ENCODE measurements around the gene ENPP3. TPM values are rescaled to one million over a fixed set of nuclear protein-coding genes. Genes with fewer than 3 reads are reported as not detected.
A peak's percentile ranks its signal among the peaks of the same experiment; 100 is the strongest.

The ENPP3 gene
- total and polyA plus RNA-seq, 2 of the 13 experiments (the other 11 are each of a cell fraction or from before 2014, with no cell fraction given): 40.0 to 75.4 TPM

DNA sequence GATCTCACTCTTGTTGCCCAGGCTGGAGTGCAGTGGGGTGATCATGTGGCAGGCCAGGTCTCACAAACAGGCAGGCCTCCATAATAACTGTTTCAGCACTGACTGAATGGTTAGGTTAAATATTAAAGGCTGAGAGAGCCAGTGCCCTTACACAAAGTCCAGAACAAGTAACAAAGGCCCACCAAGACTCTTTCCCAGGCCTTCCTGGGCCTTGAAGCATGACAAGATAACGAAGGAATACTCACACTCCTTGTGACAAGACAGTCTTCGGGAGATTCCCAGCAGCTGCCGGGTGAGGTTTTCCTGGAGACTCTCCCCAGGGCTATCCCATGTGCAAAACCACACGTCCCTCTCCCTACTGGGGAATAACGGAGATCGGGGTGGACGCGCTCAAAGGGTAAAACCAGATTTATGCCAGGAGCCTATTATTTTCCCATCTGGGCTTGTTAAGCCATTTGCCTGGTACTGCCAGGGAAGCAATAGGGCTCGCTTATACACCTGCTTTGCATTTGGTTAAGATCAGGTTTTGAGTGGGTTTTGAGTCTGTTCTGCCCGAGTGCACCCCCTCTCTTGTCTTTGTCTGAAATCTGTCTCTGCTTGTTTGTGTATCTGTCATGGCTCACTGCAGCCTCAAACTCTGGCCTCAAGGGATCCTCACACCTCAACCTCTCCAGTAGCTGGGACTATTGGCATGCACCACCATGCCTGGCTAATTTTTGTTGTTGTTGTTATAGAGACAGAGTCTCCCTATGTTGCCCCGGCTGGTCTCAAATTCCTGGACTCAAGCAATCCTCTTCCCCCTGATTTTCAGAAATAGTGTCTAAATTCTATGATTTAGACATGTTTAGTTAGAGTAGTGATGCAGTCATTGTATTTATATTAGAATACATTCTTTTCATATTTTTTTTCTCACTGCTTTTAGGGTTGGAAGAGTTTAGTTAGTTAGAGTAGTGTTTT, 1.4 kb upstream of the ENPP3 start (continued):
- TF ChIP-seq, protein P1, sequence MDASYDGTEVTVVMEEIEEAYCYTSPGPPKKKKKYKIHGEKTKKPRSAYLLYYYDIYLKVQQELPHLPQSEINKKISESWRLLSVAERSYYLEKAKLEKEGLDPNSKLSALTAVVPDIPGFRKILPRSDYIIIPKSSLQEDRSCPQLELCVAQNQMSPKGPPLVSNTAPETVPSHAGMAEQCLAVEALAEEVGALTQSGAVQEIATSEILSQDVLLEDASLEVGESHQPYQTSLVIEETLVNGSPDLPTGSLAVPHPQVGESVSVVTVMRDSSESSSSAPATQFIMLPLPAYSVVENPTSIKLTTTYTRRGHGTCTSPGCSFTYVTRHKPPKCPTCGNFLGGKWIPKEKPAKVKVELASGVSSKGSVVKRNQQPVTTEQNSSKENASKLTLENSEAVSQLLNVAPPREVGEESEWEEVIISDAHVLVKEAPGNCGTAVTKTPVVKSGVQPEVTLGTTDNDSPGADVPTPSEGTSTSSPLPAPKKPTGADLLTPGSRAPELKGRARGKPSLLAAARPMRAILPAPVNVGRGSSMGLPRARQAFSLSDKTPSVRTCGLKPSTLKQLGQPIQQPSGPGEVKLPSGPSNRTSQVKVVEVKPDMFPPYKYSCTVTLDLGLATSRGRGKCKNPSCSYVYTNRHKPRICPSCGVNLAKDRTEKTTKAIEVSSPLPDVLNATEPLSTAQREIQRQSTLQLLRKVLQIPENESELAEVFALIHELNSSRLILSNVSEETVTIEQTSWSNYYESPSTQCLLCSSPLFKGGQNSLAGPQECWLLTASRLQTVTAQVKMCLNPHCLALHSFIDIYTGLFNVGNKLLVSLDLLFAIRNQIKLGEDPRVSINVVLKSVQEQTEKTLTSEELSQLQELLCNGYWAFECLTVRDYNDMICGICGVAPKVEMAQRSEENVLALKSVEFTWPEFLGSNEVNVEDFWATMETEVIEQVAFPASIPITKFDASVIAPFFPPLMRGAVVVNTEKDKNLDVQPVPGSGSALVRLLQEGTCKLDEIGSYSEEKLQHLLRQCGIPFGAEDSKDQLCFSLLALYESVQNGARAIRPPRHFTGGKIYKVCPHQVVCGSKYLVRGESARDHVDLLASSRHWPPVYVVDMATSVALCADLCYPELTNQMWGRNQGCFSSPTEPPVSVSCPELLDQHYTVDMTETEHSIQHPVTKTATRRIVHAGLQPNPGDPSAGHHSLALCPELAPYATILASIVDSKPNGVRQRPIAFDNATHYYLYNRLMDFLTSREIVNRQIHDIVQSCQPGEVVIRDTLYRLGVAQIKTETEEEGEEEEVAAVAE (CRISPR knock-in tag; IDR thresholded peaks at IDR 0.05; ENCODE audit: borderline replicate concordance): peak; percentile 32; the same call in 1 of the 2 replicates
- TF ChIP-seq ZNF614 (CRISPR knock-in tag; IDR thresholded peaks at IDR 0.05; ENCODE audit: borderline replicate concordance) (0 out of 2 replicates have a peak, but pooled peaks have one; percentile 43), ISL2 (CRISPR knock-in tag; IDR thresholded peaks at IDR 0.05) (peak; percentile 43; the same call in 1 of the 2 replicates), RELA (CRISPR knock-in tag; IDR thresholded peaks at IDR 0.05) (no peak), ZNF7 (CRISPR knock-in tag; IDR thresholded peaks at IDR 0.05) (no peak; the same call in 1 of the 2 replicates), ZFP37 (CRISPR knock-in tag; IDR thresholded peaks at IDR 0.05; ENCODE audit: borderline replicate concordance) (peak; percentile 85), YEATS2 (CRISPR knock-in tag; IDR thresholded peaks at IDR 0.05; ENCODE audit: borderline replicate concordance) (peak; percentile 49; the same call in 1 of the 2 replicates), MBD4 (IDR thresholded peaks at IDR 0.05; ENCODE audit: borderline replicate concordance, low read length) (no peak), DNMT1 (CRISPR knock-in tag; IDR thresholded peaks at IDR 0.05) (no peak), DPF2 (CRISPR knock-in tag; IDR thresholded peaks at IDR 0.05; ENCODE audit: borderline replicate concordance, low read depth) (no peak)
- TF ChIP-seq, protein P2, sequence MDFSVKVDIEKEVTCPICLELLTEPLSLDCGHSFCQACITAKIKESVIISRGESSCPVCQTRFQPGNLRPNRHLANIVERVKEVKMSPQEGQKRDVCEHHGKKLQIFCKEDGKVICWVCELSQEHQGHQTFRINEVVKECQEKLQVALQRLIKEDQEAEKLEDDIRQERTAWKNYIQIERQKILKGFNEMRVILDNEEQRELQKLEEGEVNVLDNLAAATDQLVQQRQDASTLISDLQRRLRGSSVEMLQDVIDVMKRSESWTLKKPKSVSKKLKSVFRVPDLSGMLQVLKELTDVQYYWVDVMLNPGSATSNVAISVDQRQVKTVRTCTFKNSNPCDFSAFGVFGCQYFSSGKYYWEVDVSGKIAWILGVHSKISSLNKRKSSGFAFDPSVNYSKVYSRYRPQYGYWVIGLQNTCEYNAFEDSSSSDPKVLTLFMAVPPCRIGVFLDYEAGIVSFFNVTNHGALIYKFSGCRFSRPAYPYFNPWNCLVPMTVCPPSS (IDR thresholded peaks at IDR 0.05): no peak
- TF ChIP-seq, protein P3, sequence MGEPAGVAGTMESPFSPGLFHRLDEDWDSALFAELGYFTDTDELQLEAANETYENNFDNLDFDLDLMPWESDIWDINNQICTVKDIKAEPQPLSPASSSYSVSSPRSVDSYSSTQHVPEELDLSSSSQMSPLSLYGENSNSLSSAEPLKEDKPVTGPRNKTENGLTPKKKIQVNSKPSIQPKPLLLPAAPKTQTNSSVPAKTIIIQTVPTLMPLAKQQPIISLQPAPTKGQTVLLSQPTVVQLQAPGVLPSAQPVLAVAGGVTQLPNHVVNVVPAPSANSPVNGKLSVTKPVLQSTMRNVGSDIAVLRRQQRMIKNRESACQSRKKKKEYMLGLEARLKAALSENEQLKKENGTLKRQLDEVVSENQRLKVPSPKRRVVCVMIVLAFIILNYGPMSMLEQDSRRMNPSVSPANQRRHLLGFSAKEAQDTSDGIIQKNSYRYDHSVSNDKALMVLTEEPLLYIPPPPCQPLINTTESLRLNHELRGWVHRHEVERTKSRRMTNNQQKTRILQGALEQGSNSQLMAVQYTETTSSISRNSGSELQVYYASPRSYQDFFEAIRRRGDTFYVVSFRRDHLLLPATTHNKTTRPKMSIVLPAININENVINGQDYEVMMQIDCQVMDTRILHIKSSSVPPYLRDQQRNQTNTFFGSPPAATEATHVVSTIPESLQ (CRISPR knock-in tag; conservative IDR thresholded peaks at IDR 0.05): peak; percentile 69
- TF ChIP-seq, protein P4, sequence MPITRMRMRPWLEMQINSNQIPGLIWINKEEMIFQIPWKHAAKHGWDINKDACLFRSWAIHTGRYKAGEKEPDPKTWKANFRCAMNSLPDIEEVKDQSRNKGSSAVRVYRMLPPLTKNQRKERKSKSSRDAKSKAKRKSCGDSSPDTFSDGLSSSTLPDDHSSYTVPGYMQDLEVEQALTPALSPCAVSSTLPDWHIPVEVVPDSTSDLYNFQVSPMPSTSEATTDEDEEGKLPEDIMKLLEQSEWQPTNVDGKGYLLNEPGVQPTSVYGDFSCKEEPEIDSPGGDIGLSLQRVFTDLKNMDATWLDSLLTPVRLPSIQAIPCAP (CRISPR knock-in tag; IDR thresholded peaks at IDR 0.05; ENCODE audit: low read depth): no peak
- TF ChIP-seq, protein P5, sequence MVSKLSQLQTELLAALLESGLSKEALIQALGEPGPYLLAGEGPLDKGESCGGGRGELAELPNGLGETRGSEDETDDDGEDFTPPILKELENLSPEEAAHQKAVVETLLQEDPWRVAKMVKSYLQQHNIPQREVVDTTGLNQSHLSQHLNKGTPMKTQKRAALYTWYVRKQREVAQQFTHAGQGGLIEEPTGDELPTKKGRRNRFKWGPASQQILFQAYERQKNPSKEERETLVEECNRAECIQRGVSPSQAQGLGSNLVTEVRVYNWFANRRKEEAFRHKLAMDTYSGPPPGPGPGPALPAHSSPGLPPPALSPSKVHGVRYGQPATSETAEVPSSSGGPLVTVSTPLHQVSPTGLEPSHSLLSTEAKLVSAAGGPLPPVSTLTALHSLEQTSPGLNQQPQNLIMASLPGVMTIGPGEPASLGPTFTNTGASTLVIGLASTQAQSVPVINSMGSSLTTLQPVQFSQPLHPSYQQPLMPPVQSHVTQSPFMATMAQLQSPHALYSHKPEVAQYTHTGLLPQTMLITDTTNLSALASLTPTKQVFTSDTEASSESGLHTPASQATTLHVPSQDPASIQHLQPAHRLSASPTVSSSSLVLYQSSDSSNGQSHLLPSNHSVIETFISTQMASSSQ (IDR thresholded peaks at IDR 0.05; ENCODE audit: low read depth): peak; percentile 65
- TF ChIP-seq, protein P5 (CRISPR knock-in tag; IDR thresholded peaks at IDR 0.05; ENCODE audit: borderline replicate concordance): peak; percentile 27; the same call in 1 of the 2 replicates
